Activated CD4-positive, alpha-beta T cell treated with anti-CD3 and anti-CD28 coated beads, Interleukin-2, Interleukin-6, amounts not matched to agents 100 ng/mL and 50 ng/mL, durations not matched to agents 16 hours and 8 hours (primary cell): Measurements from ENCODE around the gene DGCR2.
"Not testable (repeated sequence)": the region's sequence is repeated elsewhere in the genome, so short reads cannot be mapped to it uniquely, and the experiment has no call there.

Source experiments
- DNase-seq: peaks from one replicate; pipeline ENCODE4 v3.0.0-alpha.2; 2020

DGCR2 gene

DNA sequence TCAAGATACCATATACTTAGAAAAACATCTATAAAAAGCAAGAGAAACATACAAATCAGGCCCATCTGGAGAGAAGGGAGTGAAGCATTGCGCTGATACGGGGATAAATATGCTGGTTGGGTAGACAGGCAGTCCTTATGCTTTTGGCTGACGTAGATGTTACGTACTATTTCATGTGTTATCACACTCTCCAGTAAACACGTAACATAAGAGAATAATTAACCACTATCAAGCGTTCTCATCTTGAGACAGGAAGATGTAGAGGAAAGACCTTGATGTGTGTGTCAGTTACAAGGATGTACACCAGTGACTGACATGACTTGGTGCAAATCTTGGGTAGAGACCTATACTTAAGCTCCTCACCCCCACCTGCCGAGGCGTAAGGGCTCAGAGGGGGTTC lies 99.5 kb downstream of the DGCR2 start:
- no peak for DNase-seq

DNA sequence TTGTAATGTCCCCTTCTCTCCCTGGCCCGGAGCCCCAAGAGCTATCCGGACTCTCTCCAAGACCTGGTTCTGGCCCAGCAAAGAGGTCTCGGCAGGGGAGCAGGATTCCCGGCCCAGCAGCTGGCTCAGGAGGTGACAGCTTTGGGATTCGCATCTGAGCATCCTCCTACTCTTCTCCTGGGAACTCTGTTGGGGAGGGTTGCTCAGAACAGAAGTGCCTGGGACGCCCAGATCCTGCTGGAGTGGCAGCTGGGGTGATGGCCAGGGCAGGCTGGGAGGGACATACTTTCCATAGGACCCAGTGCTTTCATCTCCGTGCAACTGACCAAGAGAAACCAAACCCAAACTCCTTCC lies 102.6 kb downstream of the DGCR2 start:
- no peak for DNase-seq

DNA sequence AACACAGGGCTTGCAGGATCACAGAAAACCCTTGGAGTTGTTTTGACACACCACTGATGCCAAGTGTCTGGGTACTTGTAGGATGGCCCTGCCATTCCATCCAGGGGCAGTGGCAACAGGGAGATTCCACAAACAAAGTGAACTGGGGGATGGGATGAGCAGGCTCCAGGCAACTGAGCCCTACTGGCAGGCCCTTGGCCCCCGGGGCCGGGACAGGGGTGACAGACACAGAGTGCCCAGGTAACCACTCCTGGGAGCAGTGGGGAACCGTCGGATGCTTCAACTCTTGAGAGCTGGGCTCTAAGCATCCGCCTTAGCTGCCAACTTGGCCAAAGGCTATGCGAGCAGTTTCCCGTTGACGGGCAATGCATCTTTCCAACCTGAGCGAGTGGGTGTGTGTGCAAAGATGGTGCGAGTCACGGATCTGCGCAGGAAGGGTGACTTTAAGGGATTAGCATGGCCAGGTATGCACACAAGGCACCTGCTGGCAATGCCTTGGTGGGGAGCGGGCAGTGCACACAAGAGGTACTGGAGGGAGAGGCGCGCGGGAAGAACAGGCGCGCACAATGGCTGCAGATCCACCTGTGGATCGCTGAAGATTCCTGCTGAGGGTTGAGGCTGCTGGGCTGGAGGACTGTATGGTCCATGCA lies 103.1 kb downstream of the DGCR2 start:
- no peak for DNase-seq

DNA sequence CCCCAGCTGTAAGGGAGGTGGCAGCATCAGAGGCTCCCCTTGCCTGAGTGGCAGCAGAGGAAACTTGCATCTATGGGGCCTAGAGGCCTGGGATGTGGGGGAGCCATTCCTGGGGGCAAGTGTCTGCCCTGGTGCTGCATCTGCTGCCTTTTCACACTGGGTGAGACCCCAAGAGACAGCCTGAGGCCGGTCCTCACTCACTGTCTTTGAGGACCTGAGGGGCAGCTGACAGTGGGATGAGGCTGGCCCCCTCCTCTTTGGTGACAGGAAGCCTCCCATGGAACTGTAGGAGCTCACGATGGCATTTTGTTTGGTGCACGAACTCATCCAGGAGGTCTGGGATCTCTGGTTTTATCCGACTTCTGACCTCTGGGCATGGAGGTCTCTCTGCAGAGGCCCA lies 104.0 kb downstream of the DGCR2 start:
- DNase-seq, result no peak

DNA sequence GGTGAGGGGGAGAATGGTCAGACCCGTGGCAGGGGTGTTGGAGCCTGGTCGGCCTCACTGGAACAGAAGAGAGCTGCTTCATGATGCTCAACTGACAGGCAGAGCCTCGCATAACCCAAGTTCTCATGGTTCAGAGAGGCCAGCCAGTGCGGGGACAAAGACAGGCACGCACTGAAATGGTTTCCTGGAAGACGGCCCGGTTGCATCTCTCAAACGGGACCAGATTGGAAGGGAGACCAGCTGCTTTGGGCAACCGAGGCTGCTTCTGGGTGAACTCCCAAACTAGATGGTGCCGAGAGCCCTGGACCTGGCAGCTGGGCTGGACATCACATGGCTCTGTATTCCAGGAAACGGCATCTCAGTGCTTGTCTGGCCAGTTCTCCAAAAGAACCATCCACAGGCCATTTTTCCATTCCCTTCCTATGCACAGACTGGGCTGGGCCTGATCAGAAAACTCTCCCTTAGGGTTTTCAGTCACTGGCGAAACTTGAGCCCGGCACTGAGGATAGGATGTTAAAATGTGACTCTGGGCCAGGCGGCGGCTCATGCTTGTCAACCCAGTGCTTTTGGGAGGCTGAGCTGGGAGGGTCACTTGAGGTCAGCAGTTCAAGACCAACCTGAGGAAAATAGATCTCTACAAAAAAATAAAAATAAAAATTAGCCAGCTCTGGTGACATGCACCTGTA lies 106.0 kb downstream of the DGCR2 start:
- no peak for DNase-seq

DNA sequence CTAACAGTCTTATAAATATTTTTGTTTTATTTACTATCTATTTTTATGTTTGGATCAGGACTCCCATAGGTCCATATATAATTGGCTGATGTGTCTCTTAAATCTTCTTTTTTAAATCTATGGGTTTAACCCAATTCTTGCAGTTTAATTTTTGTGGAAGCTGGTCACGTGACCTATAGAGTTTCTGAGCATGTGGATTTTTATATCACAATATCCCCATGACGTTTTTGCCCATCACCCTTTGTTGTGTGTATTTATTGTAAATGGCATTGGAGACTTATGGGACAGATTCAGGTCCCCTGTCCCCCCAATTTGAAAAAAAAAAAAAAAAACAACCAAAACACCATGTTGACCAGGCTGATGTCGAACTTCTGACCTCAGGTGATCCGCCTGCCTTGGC lies 107.3 kb downstream of the DGCR2 start:
- no peak for DNase-seq

DNA sequence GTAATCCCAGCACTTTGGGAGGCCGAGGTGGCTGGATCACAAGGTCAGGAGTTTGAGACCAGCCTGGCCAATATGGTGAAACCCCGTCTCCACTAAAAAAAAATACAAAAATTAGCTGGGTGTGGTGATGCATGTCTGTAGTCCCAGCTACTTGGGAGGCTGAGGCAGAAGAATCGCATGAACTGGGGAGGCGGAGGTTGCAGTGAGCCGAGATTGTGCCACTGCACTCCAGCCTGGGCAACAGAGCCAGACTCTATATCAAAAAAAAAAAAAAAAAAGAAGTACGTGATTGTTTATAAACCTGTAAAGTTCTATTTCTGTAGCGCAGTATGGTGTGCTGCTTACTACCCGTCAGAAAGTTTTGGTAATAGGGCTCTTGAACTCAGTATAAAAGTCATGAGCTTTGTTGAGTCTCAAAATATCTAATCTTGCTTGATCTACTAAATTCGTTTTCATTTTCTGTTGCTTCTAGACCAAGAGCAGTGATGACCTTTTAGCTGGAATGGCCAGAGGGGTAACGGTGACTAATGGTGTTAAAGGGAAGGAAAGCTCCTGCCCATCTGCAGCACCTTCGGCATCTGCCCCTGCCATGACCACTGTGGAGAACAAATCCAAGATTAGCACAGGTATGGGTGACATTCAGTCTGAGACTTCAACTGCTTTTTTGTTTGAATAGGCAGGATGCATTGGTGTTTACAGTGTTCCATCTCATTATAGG lies 108.2 kb downstream of the DGCR2 start:
- DNase-seq, result not testable (repeated sequence)

DNA sequence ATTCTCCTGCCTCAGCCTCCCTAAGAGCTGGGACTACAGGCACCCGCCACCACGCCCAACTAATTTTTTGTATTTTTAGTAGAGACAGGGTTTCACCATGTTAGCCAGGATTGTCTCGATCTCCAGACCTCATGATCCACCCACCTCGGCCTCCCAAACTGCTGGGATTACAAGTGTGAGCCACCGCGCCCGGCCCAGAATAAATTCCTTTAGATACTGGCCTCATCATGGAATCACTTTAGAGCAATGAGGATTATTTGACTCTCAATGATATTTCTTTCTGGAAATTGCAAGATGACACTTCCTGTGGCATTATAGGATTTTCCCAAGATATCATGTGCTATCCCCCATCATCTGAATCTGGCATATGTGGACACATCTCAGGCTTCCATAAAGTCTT lies 108.8 kb downstream of the DGCR2 start:
- not testable (repeated sequence) for DNase-seq

DNA sequence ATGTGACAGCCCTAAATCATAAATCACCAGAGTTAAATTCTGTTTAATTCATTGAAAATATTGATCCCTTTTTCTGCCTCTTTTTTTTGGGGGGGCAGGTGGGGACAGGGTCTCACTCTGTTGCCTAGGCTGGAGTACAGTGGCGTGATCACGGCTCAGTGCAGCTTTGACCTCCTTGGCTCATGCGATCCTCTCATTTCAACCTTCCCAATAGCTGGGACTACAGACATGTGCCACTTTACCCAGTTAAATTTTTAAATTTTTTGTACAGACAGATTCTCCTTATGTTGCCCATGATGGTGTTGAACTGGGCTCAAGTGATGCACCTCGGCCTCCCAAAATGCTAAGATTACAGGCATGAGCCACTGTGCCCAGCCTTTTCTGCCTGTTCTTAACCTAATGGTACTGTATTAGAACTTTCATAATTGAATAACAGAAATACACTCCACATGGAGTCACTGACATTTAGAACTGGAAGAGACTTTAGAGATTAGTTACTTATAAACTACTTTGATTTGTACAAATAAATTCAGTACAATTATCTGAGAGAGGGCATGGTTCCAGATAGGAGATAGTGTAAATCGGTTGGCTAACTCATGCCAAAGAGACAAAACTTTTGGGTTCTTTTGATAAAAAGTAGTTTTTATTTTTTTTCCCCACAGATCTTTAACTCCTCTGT lies 109.8 kb downstream of the DGCR2 start:
- DNase-seq, result no peak

DNA sequence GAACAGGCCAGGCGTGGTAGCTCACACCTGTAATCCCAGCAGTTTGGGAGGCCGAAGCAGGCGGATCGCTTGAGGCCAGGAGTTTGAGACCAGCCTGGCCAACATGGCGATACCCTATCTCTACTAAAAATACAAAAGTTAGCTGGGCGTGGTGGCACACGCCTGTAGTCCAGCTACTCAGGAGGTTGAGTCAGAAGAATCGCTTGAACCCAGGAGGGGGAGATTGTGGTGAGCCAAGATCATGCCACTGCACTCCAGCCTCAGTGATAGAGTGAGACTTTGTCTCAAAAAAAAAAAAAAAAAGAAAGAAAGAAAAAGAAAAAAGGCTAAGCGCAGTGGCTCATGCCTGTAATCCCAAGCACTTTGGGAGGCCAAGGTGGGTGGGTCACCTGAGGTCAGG lies 110.6 kb downstream of the DGCR2 start:
- DNase-seq, result not testable (repeated sequence)

DNA sequence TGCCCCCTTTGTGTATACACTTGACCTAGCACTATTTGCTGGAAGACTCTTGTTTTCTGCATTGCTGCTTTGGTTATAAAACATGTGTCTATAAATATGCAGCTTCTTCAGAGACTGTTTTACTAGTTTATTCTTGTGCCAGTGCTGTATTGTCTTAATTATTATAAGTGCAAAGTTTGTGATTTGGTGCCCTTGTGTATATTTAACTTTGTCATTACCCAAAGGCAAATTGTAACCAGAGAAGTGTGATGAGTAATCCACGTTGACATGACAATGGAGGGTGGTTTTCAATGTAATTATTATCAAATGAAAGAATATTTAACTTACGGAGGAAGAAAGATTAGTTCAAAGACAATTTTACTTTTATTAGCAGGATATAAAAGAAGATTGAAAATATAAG lies 111.1 kb downstream of the DGCR2 start:
- DNase-seq, result no peak

DNA sequence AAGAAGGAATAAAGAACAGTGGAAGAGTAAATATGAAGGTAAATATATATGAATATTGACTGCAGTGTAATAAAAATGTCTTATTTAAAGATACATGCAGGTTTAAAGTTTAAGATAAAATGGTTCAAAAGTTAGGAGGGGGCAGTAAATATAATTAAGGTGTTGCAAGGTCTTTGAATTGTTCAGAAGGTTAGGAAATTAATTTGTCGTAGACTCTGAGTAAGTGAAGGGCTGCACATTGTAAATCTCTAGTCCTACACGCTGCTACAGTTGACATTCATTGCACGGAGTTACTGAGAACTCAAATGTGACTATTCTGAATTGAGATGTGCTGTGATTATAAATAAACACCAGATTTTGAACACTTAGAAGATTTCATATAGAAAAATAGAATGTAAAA lies 116.3 kb downstream of the DGCR2 start:
- DNase-seq, result no peak

DNA sequence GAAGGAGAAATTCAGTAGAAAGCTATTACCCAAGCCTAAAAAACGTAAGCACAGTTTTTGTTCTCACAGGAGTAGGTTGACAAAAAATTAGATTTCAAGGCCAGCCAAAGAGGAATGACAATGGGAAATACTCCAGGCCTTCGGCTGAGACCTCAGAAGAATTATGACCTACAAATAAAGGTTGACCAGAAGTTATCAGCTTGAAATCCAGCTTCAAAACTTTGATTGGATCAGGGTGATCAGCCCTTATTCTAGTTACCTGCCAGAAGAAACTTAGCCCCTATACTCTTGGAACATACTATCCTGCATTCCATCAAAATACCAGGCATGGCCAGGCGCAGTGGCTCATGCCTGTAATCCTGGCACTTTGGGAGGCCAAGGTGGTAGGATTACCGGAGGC lies 117.7 kb downstream of the DGCR2 start:
- no peak for DNase-seq

DNA sequence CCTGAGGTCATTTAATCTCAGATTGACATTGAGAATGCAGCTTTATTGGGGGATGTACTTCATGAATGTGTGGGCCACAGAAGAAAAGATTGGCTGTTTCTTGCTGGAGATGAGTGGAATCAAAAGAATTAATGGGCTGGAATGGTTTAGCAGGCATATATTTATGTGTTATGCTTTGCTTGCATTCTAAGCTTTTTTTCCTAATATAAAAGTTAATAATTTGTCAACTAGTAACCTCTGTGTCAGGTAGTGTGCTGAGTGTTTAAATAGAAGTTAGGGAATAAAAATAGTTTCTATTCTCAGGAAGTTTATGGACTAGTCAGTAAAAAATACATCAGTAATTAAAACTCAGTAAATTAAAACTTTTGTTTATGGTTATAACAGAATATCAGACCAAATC lies 118.7 kb downstream of the DGCR2 start:
- DNase-seq, result no peak

DNA sequence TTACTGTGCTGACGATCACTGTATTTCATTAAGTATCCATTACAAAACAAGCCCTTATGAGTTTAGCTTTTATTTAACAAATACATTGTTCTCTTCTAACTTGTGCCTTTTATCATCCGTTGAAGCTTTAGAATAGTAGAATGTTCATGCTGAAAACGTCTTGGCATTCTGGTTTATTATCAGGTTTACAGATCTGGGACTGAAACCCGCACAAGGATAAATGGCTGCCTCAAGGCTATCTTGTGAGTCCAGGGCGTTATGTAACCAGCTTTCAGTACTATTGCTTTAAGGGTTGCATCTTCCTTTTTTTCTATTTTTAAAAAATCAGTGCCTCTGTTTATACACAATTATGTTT lies 119.6 kb downstream of the DGCR2 start:
- no peak for DNase-seq

DNA sequence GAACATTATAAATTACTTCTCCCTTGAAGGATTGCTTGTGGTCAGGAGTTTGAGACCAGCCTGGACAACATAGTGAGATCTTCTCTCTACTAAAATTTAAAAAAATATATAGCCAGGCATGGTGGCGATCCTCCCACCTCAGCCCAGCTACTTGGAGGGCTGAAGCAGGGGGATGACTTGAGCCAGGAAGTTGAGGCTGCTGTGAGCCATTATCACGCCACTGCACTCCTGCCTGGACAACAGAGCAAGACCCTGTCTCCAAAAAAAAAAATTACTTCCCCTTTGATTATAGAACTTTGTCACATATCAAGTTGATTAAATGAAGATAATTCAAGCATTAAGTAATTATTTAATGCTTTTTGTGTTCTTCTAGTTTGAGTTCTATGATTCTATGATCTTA lies 121.0 kb downstream of the DGCR2 start:
- no peak for DNase-seq

DNA sequence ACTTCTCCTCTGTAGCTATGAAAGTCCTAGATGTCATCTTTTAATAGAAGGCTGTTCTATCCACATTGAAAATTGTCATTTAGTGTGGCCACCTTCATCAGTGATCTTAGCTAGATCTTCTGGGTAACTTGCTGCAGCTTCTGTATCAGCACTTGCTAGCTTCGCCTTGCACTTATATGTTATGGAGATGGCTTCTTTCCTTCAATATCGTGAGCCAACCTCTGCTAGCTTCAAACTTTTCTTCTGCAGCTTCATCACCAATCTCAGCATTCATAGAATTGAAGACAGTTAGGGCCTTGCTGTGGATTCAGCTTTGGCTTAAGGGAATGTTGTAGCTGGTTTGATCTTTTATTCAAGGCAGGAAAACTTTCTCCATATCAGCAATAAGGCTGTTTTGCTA lies 122.1 kb downstream of the DGCR2 start:
- DNase-seq, result not testable (repeated sequence)

DNA sequence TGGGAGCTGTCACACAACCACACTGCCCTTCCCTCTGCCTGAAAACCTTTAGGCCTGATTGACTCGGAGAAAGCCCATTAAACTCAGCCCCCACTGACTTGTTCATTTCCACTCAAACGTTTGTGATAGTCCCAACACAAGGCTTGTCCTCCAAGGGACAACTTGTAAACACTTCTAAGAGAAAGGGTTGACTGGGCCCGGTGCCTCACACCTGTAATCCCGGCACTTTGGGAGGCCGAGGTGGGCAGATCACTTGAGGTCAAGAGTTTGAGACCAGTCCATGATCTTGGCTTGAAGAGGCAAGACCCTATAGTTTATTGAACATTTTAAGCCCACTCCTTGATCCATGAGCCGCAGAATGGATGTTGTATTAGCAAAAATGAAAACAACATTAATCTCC lies 122.8 kb downstream of the DGCR2 start:
- no peak for DNase-seq

DNA sequence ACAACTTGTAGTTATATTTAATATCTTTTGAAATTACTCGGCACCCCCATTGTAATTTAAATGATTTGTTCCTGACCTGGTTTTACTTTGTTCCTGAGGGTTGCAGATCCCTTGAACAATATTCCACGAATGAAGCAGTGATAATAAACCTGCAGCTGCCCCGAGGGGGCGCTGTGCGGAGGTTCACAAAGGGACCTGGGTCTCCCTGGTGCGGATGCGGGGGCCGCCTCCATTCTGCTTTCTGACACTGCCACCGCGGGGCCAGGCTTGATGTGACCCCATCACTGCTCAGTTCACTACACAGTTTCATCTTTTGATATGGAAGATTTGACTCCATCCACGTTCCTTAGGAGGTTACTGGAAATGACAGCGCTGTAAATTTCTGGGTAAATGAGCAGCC lies 123.2 kb downstream of the DGCR2 start:
- peak; percentile 9 for DNase-seq

DNA sequence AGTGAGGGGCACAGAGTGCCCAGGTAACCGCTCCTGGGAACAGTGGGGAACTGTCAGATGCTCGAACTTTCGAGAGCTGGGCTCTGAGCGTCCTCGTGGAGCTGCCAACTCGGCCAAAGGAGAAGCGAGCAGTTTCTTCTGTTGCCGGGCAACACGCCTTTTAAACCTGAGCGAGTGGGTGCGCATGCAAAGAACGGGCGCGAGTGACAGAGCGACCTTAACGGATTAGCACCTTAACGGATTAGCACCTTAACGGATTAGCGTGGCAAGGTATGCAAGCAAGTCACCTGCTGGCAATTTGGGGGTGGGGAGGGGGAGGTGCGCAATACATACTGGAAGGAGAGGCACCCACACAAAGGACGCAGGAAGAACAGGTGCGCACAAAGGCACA lies 124.3 kb downstream of the DGCR2 start:
- no peak for DNase-seq

DNA sequence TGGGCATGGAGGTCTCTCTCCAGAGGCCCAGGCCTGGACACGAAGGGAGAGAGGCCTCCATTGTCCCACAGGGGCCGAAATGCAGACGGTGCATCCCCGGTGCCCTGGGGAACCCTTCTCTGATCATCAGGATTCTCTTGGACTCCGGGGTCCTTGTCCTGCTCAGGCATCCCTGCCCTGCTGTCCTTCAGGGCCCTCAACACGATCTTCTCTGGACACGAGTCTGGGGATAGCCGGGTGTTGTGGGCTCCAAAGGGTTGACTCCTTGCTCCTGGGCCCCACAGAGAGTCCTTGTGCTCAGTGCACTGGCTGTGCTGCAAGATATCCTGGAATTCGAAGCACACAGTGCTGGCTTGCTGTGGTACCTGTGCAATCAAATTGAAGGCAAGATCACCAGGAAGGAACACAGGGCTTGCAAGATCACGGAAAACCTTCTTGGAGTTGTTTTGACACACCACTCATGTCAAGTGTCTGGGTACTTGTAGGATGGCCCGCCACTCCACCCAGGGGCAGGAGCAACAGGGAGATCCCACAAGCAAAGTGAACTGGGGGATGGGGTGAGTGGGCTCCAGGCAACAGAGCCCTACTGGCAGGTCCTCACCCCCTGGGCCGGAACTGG lies 124.8 kb downstream of the DGCR2 start:
- no peak for DNase-seq

DNA sequence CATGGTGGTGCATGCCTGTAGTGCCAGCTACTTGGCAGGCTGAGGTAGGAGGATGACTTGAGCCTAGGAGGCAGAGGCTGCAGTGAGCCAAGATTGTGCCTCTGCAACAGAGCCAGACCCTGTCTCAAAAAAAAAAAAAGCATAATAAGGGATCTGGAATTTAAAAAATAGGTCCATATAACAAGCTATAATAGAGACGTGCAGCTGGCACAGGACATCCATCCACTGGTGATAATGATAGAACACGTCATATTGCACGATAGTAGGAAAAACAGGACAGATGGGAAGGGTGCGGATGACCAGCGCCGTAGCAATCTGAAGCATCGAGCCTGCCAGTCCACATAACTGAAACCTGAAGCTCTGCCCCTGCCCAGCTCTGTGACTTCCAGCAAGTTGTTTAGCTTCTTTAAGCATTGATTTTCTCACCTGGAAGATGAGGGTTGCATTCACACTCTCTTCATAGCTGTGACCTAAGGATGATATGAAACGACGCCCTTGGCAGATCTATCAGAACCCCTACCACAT lies 125.8 kb downstream of the DGCR2 start:
- DNase-seq, result no peak

DNA sequence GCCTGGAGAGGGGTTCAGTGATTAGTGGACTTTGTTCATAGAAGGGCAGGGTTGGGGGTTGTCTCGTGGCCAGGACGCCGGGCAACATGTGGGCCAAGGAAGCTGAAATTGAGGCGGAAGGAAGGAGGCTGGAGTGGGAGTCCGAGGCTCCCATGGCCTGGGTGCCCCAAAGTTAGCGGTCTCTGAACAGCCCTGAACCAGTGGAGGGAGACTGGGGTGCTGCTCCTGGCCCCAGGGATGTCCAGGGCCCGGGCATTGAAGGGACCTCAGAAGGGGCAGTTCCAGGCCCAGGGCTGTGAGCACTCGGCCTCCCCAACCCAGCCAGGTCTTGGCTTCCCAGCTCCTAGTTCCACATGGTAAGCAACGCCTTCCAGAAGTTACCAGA lies 126.9 kb downstream of the DGCR2 start:
- no peak for DNase-seq
